ENCODE measurements around the gene SMAP2. TPM values are rescaled to one million over a fixed set of nuclear protein-coding genes. Genes with fewer than 3 reads are reported as not detected.

The SMAP2 gene
- total RNA-seq, 1 experiment from 2014 or later = 8.2 TPM

- Histone ChIP-seq H3K27ac (ENCODE audit: insufficient read length, low read depth, low read length) (no peak overlapping the region), H3K4ac (ENCODE audit: low read depth, low read length) (no peak overlapping the region), H3K56ac (ENCODE audit: insufficient read length, low read depth, low read length) (no peak overlapping the region), H4K20me1 (ENCODE audit: control insufficient read depth, insufficient read depth, insufficient read length) (no peaks in the 10 kb centered on the region), H3K79me1 (ENCODE audit: insufficient read depth, low read depth, low read length, poor library complexity, severe bottlenecking) (no peaks in the 10 kb centered on the region), H3T11ph (ENCODE audit: low read length) (no peak overlapping the region), H4K8ac (replicated peaks; ENCODE audit: insufficient read length, low read depth, low read length) (no peak overlapping the region), H3K4me2 (ENCODE audit: insufficient read depth, insufficient read length, low read length) (no peak overlapping the region), H2AFZ (ENCODE audit: low read length) (no peak overlapping the region), H2BK20ac (ENCODE audit: low read depth, low read length, poor library complexity, severe bottlenecking) (no peak overlapping the region), H4K5ac (ENCODE audit: insufficient read length, low read depth, low read length) (no peak overlapping the region), H3K9me3 (ENCODE audit: control insufficient read depth, low read depth, low read length) (no peaks in the 10 kb centered on the region), H2BK15ac (ENCODE audit: low read depth, low read length) (no peak overlapping the region), H3K27me3 (ENCODE audit: insufficient read depth, low read length) (no peaks in the 10 kb centered on the region), H3K23ac (ENCODE audit: insufficient read length, low read depth, low read length) (no peak overlapping the region), H4K91ac (ENCODE audit: insufficient read length, low read depth, low read length) (no peak overlapping the region), H2BK120ac (ENCODE audit: low read depth, low read length, poor library complexity, severe bottlenecking) (no peak overlapping the region), H3K14ac (ENCODE audit: insufficient read depth, low read length) (no peak overlapping the region), H3K79me2 (ENCODE audit: insufficient read depth, low read length) (no peaks in the 10 kb centered on the region), H2BK12ac (ENCODE audit: insufficient read length, low read depth, low read length) (no peak overlapping the region), H2AK5ac (ENCODE audit: insufficient read length, low read length) (no peak overlapping the region), H3K23me2 (ENCODE audit: insufficient read length, low read depth, low read length, poor library complexity, severe bottlenecking) (no peaks in the 10 kb centered on the region), H3K9ac (ENCODE audit: extremely low read depth, insufficient read length, low read length) (no peak overlapping the region), H2BK5ac (ENCODE audit: insufficient read length, low read length) (no peak overlapping the region), H3K18ac (ENCODE audit: insufficient read length, low read depth, low read length) (no peak overlapping the region), H3K4me1 (ENCODE audit: insufficient read depth, low read length) (no peaks in the 10 kb centered on the region)
- Mint-ChIP-seq H3K27ac (no peak overlapping the region), H3K36me3 (ENCODE audit: insufficient read depth in 1 of 3, low read depth in 3 of 3) (no peaks in the 10 kb centered on the region), H3K4me1 (no peaks in the 10 kb centered on the region), H3K27me3 (ENCODE audit: low read depth) (no peaks in the 10 kb centered on the region), H3K9me3 (no peaks in the 10 kb centered on the region), H3K4me3 (no peak overlapping the region)
- TF ChIP-seq CTCF (conservative IDR thresholded peaks at IDR 0.05) = no peak
- DNase-seq = no peak
- no CpG with 5 or more reads among the region's 2 CpGs for WGBS (ENCODE audit: extremely low coverage, insufficient read length, low lambda C conversion rate)
Observed at GRCh38 chr1:40350391-40350790, 23.1 kb upstream of the SMAP2 start.

Measured in H9 (cell line).